Choroid plexus epithelial cell (primary cell): ENCODE measurements around the gene YPEL2.

Experiments used
- DNase-seq: peaks from one replicate; pipeline ENCODE4 v3.0.0-alpha.2; 2010; ENCODE audit warnings: low read depth
- H3K4me3 ChIP-seq: 2 replicates; pipeline ENCODE4 v1.5.1; 2011; ENCODE audit warnings: low read depth, mild to moderate bottlenecking, control low read depth, low read length, moderate library complexity
- TF ChIP-seq, protein P1 (sequence below): conservative IDR thresholded peaks from 2 replicates; pipeline ENCODE4 v1.5.1; 2011; ENCODE audit warnings: low read depth, mild to moderate bottlenecking, control low read depth, inconsistent platforms, low read length, moderate library complexity

YPEL2 gene

DNA sequence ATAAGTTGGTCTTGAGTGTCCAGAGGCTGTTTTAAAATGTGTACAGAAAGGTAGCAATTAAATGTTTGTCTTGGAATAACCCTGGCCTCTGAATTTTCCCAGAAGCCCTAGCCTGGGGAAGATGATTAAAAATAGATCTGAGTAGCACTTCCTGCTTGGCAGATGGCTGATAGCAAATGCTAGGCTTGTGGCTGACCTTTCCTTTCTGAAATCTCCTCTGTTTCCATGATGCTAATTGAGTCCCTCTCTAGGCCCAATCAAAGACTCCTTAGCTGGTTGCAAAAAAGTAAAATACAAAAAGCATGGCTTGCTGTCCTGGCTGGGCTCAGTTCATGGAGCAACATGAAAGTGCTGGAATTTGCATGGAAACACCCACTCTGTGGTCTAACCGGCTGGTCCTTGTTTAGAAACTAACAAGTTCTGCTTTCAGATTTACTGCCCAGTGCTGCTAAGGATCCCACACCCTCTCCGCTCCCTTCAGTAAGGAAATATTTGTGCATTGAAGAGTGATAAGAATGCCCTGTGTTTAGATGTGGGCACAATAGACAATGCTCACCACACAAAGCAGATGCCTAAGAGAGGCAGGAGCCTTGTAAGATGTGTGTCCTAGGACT lies 40.8 kb downstream of the YPEL2 start:
- TF ChIP-seq, protein P1, sequence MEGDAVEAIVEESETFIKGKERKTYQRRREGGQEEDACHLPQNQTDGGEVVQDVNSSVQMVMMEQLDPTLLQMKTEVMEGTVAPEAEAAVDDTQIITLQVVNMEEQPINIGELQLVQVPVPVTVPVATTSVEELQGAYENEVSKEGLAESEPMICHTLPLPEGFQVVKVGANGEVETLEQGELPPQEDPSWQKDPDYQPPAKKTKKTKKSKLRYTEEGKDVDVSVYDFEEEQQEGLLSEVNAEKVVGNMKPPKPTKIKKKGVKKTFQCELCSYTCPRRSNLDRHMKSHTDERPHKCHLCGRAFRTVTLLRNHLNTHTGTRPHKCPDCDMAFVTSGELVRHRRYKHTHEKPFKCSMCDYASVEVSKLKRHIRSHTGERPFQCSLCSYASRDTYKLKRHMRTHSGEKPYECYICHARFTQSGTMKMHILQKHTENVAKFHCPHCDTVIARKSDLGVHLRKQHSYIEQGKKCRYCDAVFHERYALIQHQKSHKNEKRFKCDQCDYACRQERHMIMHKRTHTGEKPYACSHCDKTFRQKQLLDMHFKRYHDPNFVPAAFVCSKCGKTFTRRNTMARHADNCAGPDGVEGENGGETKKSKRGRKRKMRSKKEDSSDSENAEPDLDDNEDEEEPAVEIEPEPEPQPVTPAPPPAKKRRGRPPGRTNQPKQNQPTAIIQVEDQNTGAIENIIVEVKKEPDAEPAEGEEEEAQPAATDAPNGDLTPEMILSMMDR, result no peak
- no peak overlapping the region for H3K4me3 ChIP-seq
- peak; percentile 93 for DNase-seq

DNA sequence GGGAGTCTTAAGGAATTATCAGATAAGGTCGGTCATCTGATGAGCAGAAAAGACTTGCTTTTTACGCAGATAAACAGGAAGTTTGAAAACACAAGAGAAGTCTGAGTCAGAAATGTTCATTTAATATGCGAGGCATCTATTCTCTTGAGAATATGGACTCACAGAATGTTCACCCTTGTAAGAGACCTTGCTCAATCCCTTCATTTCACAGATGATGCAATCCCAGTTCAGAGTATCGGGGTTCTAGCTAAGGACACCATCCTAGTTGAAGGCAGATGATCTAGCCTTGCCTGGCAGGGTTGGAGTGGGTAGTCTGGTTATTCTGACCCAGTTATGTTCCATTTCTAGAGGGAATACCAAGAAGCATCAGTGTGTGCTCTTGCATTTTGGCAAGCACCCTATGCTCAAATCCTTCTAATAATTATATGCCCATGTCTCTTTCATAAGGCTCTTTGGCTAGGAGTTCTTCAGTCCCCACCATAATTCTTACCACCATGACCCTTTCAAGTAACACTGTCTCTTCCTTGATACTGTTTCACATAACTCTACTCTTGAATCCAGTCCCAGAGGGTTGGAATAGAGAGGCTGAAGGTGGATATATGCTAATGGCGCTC lies 42.5 kb downstream of the YPEL2 start:
- TF ChIP-seq, protein P1, result no peak
- DNase-seq, result peak; percentile 98
- no peak overlapping the region for H3K4me3 ChIP-seq

DNA sequence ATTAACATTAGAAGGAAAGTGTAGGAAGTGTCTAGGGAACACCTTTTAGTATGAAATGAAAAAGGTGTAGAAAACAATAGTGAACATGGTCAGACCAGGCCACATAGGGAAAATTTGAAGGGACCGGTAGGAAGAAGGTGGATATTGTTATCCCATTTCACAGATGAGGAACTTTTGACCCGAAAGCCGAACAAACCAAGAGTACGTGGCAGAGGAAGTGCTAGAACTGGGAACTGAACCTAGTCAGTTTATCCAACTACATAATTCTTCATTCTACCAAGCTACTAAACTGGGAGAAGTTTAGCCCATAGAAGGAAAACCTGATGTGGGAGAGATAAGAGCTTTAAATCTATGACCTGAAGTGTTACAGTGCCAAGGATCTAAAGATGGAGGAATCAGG lies 43.2 kb downstream of the YPEL2 start:
- TF ChIP-seq, protein P1, result no peak

DNA sequence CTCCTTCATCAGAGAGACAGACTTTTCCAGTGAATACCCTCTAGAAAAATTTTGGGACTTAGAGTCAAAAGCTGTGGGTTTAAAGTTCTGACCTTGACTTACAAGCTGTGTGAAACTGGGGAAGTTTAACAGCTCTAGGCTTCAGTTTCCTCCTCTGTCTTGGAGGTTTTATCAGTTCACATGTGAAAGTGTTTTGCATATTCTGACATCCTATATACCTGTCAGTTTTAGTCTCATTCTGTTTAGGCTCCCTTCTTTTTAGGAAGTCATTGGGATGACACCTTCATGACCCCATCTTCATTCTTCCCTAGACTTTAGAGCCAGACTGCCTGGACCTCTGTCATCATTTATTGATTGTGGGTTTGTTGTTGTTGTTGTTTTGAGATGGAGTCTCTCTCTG lies 44.4 kb downstream of the YPEL2 start:
- H3K4me3 ChIP-seq, result no peak overlapping the region
- TF ChIP-seq, protein P1, result no peak
- DNase-seq, result no peak

More for the DNA sequence above, 43.2 kb downstream of the YPEL2 start:
- no peak for DNase-seq
- no peak overlapping the region for H3K4me3 ChIP-seq

DNA sequence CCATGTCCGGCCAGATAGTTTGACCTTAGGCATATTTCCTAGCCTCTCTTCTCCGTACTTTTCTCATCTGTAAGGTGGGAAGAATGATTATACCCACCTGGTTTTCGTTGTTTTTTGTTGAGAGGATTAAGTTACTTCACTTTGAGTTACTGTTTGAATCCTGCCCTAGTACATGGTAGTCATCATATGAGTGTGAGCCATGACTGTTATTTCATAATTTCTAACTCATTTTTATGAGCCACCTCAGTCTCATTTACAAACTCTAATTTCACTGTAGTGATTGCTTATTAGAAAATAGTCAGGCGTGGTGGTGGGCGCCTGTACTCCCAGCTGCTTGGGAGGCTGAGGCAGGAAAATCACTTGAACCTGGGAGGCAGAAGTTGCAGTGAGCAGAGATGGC lies 45.1 kb downstream of the YPEL2 start:
- TF ChIP-seq, protein P1, result no peak
- DNase-seq, result no peak
- no peak overlapping the region for H3K4me3 ChIP-seq

DNA sequence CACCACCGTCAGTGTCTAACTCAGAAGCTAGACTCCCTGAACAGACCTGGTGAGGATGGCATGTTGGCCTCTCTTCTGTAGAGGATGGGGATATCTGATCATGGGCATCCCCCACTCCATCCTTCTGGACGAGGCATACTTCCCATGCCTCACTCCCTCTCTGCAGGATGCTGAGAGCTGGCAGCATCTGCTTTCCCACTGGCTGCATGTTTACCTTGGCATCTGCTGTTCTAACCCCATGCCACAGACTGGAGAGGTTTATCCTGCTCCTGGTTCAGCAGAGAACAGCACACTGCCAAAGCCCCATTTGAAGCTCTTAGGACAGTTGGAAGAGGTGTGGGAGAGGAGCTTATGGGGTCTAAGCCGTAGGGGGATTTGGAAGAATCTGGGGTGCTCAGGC lies 46.0 kb downstream of the YPEL2 start:
- H3K4me3 ChIP-seq, result no peak overlapping the region
- TF ChIP-seq, protein P1, result no peak
- DNase-seq, result peak; percentile 34

DNA sequence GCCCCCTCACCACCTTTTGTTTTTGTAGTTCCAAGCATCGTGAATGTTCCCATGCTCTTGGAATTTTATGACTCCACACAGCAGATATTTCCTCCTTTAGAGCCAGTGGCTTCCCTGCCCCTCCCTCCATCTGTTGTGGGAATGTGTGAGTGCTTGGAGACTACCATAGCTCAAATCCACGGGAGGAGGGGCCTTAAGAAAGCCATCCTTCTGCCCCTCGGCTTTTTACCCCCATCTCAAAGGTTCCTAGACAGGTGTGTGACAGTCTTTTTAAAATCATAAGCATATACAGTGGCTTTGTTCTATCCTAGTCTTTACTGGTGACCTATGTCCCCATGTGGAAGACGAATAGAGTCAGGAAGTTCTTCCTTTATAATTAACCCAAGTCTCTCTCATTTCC lies 47.2 kb downstream of the YPEL2 start:
- TF ChIP-seq, protein P1, result no peak
- H3K4me3 ChIP-seq, result no peak overlapping the region
- DNase-seq, result peak; percentile 81
